ENCODE results near the gene DAW1. TPM values are rescaled to one million over a fixed set of nuclear protein-coding genes. Genes with fewer than 3 reads are reported as not detected.
A peak's percentile ranks its signal among the peaks of the same experiment; 100 is the strongest.

DAW1 gene
- total RNA-seq, 1 experiment from 2014 or later, result 1.5 TPM

- no peaks in the 10 kb centered on the region for H3K9me3 ChIP-seq (ENCODE audit: low read length)
- H3K4me1 ChIP-seq (ENCODE audit: insufficient read depth, low read length), result peaks cover 6% of the 10 kb centered on the region; the same call in 1 of the 2 replicates
- intact Hi-C loops (cut with micrococcal nuclease), result loop anchor here (2.0 to 10.0 kb wide), 3 partner anchors 157 to 1824 kb away; partner anchors contain the start of gene DNER
- no peaks in the 10 kb centered on the region for H3K27me3 ChIP-seq (ENCODE audit: low read length)
- H3K4me3 ChIP-seq (ENCODE audit: low read length), result no peak overlapping the region
- H3K9me2 ChIP-seq (replicated peaks; ENCODE audit: low read length), result no peaks in the 10 kb centered on the region
- H4K20me1 ChIP-seq (ENCODE audit: low read length), result no peaks in the 10 kb centered on the region
- H3K9ac ChIP-seq (ENCODE audit: low read length), result no peak overlapping the region
- CTCF ChIA-PET, result interaction anchor here (0.5 to 1.2 kb wide), 7 partner anchors 50 to 660 kb away, joined by 3 to 9 read pairs (median 4); no protein-coding TSS in a partner anchor
- TF ChIP-seq EZH2 (IDR thresholded peaks at IDR 0.05; ENCODE audit: low read length, unreplicated experiment), result no peak
- TF ChIP-seq EZH2phosphoT487 (IDR thresholded peaks at IDR 0.05; ENCODE audit: borderline replicate concordance, low read length), result no peak
- peak; percentile 66 for TF ChIP-seq CTCF (conservative IDR thresholded peaks at IDR 0.05; ENCODE audit: low read depth, low read length)
- peak; percentile 80 for DNase-seq
- H3K36me3 ChIP-seq (ENCODE audit: low read depth, low read length), result no peaks in the 10 kb centered on the region
- H3K79me2 ChIP-seq (ENCODE audit: low read length), result no peaks in the 10 kb centered on the region
- BruUV-seq (replicated peaks), result no TSS peak
- peak; percentile 80 for ATAC-seq
- no peak overlapping the region for H3K27ac ChIP-seq (ENCODE audit: low read length)
- no peak overlapping the region for H3K4me2 ChIP-seq (ENCODE audit: low read length)
- H2AFZ ChIP-seq (ENCODE audit: low read length), result no peak overlapping the region
- H3F3A ChIP-seq (ENCODE audit: low read length, unreplicated experiment), result no peaks in the 10 kb centered on the region
- POLR2A ChIA-PET (ENCODE audit: unreplicated experiment), result interaction anchor here (0.7 kb wide), 1 partner anchor 791 kb away, joined by 3 read pairs; no protein-coding TSS in a partner anchor
Observed at GRCh38 chr2:227890495-227891079, 19.2 kb downstream of the DAW1 start.

GRCh38 chr2:227891673-227892072, 20.2 kb downstream of the DAW1 start:
- H3K4me2 ChIP-seq (ENCODE audit: low read length), result no peak overlapping the region
- intact Hi-C loops (cut with micrococcal nuclease), result loop anchor here (2.0 to 10.0 kb wide), 3 partner anchors 156 to 1823 kb away; partner anchors contain the start of gene DNER
- no peaks in the 10 kb centered on the region for H3K27me3 ChIP-seq (ENCODE audit: low read length)
- H3K4me1 ChIP-seq (ENCODE audit: insufficient read depth, low read length), result peaks cover 6% of the 10 kb centered on the region; the same call in 1 of the 2 replicates
- POLR2A ChIA-PET (ENCODE audit: unreplicated experiment), result no interaction called here
- H2AFZ ChIP-seq (ENCODE audit: low read length), result no peak overlapping the region
- H3K27ac ChIP-seq (ENCODE audit: low read length), result no peak overlapping the region
- DNase-seq (no peak), ATAC-seq (no peak)
- no peak overlapping the region for H3K4me3 ChIP-seq (ENCODE audit: low read length)
- no peaks in the 10 kb centered on the region for H3K36me3 ChIP-seq (ENCODE audit: low read depth, low read length)
- no peaks in the 10 kb centered on the region for H3K79me2 ChIP-seq (ENCODE audit: low read length)
- H3F3A ChIP-seq (ENCODE audit: low read length, unreplicated experiment), result no peaks in the 10 kb centered on the region
- no peaks in the 10 kb centered on the region for H3K9me2 ChIP-seq (replicated peaks; ENCODE audit: low read length)
- no TSS peak for BruUV-seq (replicated peaks)
- TF ChIP-seq EZH2phosphoT487 (IDR thresholded peaks at IDR 0.05; ENCODE audit: borderline replicate concordance, low read length) (no peak), CTCF (conservative IDR thresholded peaks at IDR 0.05; ENCODE audit: low read depth, low read length) (no peak), EZH2 (IDR thresholded peaks at IDR 0.05; ENCODE audit: low read length, unreplicated experiment) (no peak)
- H4K20me1 ChIP-seq (ENCODE audit: low read length), result no peaks in the 10 kb centered on the region
- CTCF ChIA-PET, result interaction anchor here (0.7 kb wide), 1 partner anchor 115 kb away, joined by 4 read pairs; no protein-coding TSS in a partner anchor
- no peak overlapping the region for H3K9ac ChIP-seq (ENCODE audit: low read length)
- no peaks in the 10 kb centered on the region for H3K9me3 ChIP-seq (ENCODE audit: low read length)

- Histone ChIP-seq H2AFZ (ENCODE audit: low read length) (no peak overlapping the region), H3K27me3 (ENCODE audit: low read length) (no peaks in the 10 kb centered on the region), H3K4me3 (ENCODE audit: low read length) (no peak overlapping the region), H3K9me2 (replicated peaks; ENCODE audit: low read length) (no peaks in the 10 kb centered on the region), H3K79me2 (ENCODE audit: low read length) (no peaks in the 10 kb centered on the region), H3K4me2 (ENCODE audit: low read length) (no peak overlapping the region), H3K27ac (ENCODE audit: low read length) (no peak overlapping the region), H3K9ac (ENCODE audit: low read length) (no peak overlapping the region), H4K20me1 (ENCODE audit: low read length) (no peaks in the 10 kb centered on the region), H3F3A (ENCODE audit: low read length, unreplicated experiment) (no peaks in the 10 kb centered on the region), H3K4me1 (ENCODE audit: insufficient read depth, low read length) (peaks cover 4% of the 10 kb centered on the region; the same call in 1 of the 2 replicates), H3K36me3 (ENCODE audit: low read depth, low read length) (no peaks in the 10 kb centered on the region; the same call in 1 of the 2 replicates), H3K9me3 (ENCODE audit: low read length) (no peaks in the 10 kb centered on the region)
- ChIA-PET POLR2A (ENCODE audit: unreplicated experiment) (no interaction called here), CTCF (no interaction called here)
- TF ChIP-seq CTCF (conservative IDR thresholded peaks at IDR 0.05; ENCODE audit: low read depth, low read length) (no peak), EZH2phosphoT487 (IDR thresholded peaks at IDR 0.05; ENCODE audit: borderline replicate concordance, low read length) (no peak), EZH2 (IDR thresholded peaks at IDR 0.05; ENCODE audit: low read length, unreplicated experiment) (no peak)
- BruUV-seq (replicated peaks), result no TSS peak
- ATAC-seq (no peak), DNase-seq (no peak)
- intact Hi-C loops (cut with micrococcal nuclease), result no loop called here
Observed at GRCh38 chr2:227903381-227903780, 31.9 kb downstream of the DAW1 start.

All from PC-3 (cell line).